DMS 273 (cell line): ENCODE measurements around the gene ETS2.

Source experiments
- DNase-seq: peaks from one replicate; lab custom pipeline; 2025; ENCODE audit not compliant: unreplicated experiment; lab: John Stamatoyannopoulos, UW

The ETS2 gene

GRCh38 chr21:38800924-38801744 lies 4.6 kb upstream of the ETS2 start:
- no peak for DNase-seq

DNA sequence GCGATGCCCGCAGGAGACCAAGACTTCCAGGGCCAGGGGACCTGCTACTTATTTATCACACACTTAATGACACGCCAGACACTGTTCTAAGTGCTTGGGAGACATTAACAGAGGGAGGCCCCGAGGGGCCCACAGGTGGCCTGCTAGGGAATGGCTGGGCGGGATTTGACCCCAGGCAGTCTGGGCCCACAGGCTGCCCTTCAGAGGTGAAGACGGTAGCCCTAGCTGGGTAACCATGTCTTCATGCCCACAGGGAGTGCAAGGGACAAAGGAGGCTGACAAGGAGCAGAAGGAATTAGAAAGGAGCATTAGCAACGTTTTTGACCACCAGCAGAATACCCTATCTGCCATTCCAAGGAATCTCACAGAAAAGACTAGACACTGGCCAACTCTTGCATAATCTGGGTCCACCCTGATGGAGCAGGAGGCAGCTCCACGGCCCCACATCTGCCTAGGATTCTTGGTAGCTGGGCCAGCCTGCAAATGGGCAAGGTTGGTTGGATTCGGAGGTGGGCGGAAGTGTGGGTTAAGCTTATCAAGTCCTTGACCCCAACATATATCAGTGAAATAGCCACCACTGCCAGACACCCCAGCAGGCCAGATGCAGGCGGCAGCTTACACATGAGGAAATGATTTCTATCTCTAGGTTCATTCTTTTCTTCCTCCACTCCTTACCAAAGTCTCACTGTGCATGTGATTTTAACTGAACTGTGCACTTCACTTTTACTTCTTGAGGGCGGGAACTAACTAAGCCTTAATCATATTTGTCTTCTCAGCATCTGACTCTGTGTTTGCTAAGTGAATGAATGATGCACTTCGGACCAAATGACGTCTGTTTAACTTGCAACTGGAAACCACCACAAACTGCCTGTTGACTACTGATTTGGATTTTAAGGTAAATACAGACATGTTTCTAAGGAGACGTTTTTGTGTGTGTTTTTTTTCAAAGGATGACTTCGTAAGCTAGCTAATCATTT lies 3.4 kb upstream of the ETS2 start:
- no peak for DNase-seq

DNA sequence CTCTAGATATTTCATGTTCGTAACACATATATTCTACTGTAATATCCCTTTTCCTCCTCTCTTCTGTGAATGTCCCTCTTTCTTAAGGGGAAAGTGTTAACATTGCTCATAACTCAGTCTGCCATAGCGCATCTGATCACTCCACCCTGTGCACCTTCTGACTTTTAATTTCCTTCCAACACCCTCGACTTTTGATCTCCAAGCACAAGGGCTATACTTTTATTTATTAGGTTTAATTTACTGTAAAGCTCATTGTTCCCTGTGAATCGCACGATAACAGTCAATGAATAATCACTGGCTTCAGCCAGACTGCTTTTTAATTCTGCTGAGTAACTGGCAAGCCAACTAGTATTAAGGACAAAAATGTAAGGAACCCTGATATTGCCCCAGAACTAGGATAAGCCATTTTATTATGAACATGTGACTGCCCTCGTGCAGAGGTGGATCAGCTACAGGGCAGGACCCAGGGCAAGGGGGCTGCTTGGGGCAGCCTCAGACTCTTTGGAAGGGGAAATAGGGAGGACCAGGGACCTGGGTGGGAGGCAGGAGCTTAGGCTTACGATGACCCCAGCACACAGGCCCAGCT lies 2.6 kb upstream of the ETS2 start:
- no peak for DNase-seq

DNA sequence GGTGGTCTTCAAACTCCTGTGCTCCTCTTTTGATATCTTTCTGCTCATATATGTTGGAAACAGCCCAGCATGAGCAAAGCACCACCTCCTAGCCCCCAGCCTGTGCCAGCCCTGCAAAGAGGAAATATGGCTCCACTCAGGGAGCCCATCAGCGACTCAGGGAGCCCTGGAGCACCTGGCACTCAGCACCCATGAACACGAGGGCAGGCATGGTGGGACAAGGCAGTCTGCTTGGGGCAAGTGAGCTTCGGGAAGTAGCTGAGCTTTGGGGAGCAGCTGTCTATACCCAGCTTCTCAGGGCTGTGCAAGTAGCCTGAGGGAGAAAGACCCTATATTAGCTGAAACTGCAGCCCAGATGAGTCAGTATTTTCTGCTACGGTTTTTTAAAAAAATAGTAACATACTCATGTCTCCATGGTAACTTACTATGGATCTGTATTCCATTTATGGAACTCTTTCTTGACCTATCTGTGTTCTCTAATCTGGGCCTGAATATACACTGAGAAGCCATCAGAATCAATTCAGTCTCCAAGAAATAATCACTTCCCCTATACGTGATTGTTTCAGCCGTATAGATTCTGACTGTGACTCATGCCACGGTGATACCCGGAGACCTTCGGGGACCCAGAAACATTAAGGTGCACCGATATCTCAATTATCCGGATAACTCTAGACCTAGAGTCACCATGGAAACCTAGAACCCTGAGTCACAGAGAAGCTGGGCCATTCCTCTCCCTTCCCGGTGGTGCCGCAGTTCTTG lies 1.5 kb upstream of the ETS2 start:
- no peak for DNase-seq

- peak; percentile 83 for DNase-seq
Observed at GRCh38 chr21:38804789-38805327, 871 bp upstream of the ETS2 start.

DNA sequence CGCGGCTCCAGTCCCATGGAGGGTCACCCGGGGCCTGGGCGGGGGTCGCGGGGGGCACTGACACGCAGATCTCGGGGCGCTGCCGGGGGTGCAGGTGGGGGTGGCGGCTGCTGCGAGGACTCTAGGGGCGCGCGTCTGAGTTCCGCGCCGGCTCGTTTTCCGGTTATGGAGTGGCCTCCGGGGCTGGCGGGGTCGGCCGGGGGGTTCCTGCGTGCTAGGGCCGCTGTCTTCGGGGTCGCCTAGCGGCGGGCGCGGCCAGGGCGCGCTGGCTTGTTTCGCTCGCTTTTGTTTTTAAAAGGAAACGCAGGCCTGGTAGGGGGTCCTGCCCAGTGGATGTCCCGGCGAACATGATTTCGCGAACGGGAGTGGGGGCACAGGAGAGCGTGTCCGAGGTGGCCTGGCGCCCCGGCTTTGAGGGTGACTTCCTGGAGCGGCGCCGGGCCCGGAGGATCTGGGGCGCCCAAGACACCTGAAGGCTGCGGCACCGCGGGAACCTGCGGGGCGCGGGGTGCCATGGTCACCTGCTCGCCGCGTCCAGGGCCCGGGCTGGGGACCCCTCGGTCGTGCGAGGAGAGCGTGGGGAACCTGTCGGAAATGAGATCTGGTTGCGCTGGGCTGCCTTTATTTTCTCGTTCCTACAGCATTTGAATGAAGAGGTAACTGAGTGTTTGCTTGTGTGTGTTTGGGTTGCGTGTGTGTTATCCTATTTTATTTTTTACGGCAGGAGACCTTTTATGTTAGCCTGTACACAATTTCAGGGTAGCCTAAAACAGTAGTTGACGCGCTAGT lies 618 bp downstream of the ETS2 start:
- peak; percentile 61 for DNase-seq

- DNase-seq: peak; percentile 45
Observed at GRCh38 chr21:38806942-38807284, 1.2 kb downstream of the ETS2 start.

- DNase-seq: no peak
Observed at GRCh38 chr21:38807441-38807871, 1.7 kb downstream of the ETS2 start.

DNA sequence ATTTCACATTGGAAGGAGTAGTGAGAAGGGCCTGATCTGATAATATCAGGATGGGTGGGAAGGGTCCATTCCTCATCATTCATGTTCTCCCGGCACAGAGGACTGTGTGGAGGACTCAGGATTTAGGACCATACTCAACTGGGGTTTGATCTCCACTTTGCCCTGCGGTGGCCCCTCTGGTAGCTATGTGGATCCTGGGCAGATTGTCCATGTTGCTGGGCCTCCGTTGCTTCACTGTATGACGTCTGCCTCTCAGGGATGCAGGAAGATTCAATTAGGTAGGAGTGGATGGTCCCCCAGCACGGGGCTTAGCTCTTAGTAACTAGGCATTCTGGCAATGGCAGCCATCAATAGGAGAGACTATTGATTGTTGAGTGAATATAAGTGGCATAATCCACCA lies 2.3 kb downstream of the ETS2 start:
- no peak for DNase-seq

DNA sequence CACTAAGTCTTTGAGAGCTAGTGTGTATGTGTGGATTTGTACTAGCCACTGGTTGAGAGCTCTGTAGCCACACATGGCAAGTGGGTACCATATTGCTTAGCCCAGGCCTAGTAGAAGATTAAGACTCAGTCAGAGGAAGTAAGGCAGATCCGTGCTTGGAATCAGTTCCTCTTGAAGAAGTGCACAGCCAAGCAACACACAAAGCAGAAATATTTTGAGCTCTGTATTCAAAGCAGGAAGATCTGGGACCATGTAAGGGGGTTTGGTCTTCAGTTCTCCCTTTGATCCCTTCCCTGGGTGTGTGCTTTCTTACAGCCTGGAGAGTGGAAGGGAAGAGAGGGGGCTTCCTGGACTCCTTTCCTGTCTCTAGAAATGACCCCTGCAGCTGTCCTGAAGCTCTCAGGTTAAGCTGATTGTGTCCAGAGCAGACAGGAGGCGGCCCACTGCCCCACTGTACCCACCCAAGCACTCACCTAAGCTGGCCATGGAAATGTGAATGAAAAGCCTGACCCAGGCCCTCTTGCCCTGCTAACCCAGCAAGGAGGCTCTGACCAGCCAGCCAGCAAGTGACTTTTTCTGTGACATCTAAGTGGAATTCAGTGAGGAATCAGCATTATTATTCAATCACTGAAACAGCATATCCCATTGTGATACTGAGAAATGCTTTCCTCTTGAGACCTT lies 3.6 kb downstream of the ETS2 start:
- no peak for DNase-seq

DNA sequence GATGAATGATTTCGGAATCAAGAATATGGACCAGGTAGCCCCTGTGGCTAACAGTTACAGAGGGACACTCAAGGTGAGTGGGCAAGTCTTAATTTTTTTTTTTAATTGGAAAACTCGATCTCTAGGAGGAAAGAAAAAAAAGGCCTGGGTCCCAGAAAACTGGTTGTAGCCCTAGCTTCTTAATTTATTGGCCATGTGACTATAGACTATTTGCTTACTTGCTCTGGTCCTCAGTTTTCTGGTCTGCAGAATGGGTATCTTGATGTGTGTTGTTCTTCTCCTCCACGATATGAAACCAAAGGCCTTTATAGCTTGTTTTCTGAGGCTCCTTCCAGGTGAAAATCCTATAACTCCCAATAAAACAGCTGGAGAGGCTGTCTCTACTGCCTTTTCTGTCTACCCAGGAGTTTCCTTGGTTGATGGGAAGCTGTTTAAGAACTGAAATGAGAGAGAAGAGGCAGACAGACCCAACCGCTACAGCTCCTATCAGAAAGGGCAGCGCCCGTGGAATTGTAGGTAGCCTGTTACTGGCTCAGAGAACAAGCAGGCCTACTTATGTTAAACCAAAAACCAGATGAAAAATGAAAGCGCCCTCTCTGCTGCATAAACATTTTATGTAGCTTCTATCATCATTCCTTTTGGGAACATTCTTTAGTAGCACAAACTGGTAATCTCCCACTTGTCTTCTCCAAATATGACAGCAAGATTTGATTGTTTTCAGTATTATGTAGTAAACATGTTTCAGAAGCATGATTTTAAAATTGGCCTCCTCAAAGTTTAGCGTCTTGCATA lies 4.5 kb downstream of the ETS2 start:
- no peak for DNase-seq

GRCh38 chr21:38810826-38811164 lies 5.1 kb downstream of the ETS2 start:
- no peak for DNase-seq

GRCh38 chr21:38811257-38811656 lies 5.5 kb downstream of the ETS2 start:
- DNase-seq: no peak

- no peak for DNase-seq
Observed at GRCh38 chr21:38813143-38813542, 7.4 kb downstream of the ETS2 start.

DNA sequence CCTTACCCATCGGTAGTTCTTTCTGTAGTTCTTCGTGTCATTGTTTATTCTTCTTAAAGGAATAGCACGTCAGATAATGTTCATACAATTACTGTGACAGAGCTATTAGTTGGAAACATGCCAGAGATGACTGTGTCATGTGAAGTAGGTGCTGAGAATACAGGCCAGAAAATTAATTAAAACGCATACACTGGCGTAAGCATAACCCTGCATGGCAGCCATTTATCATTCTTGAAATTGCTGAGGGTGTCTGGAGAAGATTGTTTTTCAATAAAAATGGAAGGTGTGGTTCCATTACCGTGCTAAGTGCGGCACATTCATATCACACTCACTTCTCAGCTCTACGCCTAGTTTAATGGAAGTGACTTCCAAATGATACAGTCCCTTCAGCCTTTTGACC lies 7.8 kb downstream of the ETS2 start:
- DNase-seq: no peak

- no peak for DNase-seq
Observed at GRCh38 chr21:38814126-38815059, 8.7 kb downstream of the ETS2 start.

- DNase-seq: no peak
Observed at GRCh38 chr21:38815060-38815405, 9.3 kb downstream of the ETS2 start.
